Cardiac septum (tissue), 1 donor: ENCODE data around the gene FERD3L. TPM values are rescaled to one million over a fixed set of nuclear protein-coding genes. Genes with fewer than 3 reads are reported as not detected.

Experiments used
- DNase-seq: peaks from one replicate; pipeline ENCODE4 v3.0.0-alpha.2; 2020; ENCODE audit warnings: low spot score
- intact Hi-C: fragments of 100-400 bp; cut with DNase I; formaldehyde crosslinking; loops from one replicate; pipeline ENCODE4 v1.14.0; 2022
- total RNA-seq: library from RNA; stranded (reverse); fragmentation: NEBNext Ultra II Directional; extraction: Animal tissue kit (Norgen Biotek cat#: 25700); gene quantifications from one replicate; pipeline ENCODE4 v1.2.1, GENCODE V29; 2021
- donor health status: DM: no; HTN: no; CAD: no.

Gene FERD3L
- total RNA-seq, 1 donor from 2014 or later, result not detected

- intact Hi-C loops, result no loop called here
- DNase-seq, result no peak
Measured at GRCh38 chr7:19117870-19118608, 27.2 kb downstream of the FERD3L start.

DNA sequence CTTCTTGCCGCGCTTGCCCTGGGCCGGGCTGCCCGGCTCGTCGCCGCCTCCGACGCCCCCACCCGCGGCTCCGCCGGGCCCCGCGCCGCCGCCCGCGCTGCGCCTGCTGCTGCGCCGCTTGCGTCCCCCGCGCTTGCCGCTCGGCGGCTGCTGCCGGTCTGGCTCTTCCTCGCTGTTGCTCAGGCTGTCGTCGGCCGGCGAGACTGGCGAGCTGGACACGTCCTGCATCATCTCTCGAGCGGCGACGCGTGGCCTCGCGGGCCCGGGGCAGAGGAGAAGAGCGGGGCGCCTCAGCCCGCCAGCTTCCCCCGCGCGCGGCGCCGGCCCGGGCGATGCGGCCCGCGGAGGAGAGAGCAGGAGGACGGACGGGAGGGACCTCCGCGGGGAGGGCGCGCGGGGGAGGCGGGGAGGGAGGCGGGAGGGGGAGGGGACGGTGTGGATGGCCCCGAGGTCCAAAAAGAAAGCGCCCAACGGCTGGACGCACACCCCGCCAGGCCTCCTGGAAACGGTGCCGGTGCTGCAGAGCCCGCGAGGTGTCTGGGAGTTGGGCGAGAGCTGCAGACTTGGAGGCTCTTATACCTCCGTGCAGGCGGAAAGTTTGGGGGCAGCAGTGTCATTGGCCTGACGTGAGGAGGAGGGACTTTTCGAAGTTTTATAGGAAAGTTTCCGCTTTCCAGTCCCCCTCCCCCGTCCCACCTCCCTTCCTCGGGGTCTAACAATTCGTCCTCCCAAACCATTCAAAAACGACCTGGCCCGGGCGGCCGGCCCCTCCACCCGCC is 27.9 kb downstream of the FERD3L start, which contains the start of gene TWIST1:
Gene TWIST1, minus strand, starts transcription at position 546 of the 779 bp plus-strand sequence. Its CDS starts 315 bp downstream, at position 231.
- DNase-seq, result no peak
- intact Hi-C loops, result no loop called here

DNA sequence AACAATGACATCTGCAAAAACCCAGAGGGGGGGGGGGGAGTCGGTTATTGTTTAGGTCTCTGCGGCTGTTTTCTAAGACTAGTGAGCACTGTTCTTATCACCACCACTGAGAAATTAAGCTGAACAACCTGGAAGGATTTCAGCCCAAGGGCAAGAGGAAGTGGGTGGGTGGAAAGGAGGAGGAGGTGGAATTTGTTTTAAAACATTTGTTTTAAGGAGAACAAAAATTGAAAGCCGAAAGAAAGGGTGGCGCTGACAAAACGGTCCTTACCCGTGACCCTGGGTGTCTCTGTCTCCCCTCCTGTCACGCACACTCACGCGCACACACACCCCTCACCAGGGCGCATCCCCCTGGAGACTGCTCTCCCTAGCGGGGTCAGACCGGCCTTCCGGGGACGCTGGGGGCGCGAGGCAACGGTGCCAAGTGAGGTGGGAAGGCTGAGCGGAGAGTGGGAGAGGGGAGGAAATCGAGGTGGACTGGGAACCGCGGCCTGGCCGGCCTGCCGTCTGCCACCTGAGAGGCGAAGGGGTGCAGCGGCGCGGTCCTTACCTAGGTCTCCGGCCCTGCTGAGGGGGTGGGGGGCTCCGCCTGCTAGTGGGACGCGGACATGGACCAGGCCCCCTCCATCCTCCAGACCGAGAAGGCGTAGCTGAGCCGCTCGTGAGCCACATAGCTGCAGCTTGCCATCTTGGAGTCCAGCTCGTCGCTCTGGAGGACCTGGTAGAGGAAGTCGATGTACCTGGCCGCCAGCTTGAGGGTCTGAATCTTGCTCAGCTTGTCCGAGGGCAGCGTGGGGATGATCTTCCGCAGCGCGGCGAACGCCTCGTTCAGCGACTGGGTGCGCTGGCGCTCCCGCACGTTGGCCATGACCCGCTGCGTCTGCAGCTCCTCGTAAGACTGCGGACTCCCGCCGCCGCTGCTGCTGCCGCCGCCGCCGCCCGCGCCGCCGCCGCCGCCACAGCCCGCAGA is 28.8 kb downstream of the FERD3L start:
- intact Hi-C loops, result no loop called here

GRCh38 chr7:19114551-19114855 is 30.7 kb downstream of the FERD3L start:
- intact Hi-C loops, result no loop called here
- no peak for DNase-seq

More for the DNA sequence above, 28.8 kb downstream of the FERD3L start:
- DNase-seq, result no peak

- intact Hi-C loops, result no loop called here
- DNase-seq, result no peak
Measured at GRCh38 chr7:19113855-19114550, 31.2 kb downstream of the FERD3L start.

- intact Hi-C loops, result no loop called here
- no peak for DNase-seq
Measured at GRCh38 chr7:19113002-19113350, 32.2 kb downstream of the FERD3L start.

- DNase-seq, result no peak
- intact Hi-C loops, result no loop called here
Measured at GRCh38 chr7:19112274-19113001, 32.8 kb downstream of the FERD3L start.

DNA sequence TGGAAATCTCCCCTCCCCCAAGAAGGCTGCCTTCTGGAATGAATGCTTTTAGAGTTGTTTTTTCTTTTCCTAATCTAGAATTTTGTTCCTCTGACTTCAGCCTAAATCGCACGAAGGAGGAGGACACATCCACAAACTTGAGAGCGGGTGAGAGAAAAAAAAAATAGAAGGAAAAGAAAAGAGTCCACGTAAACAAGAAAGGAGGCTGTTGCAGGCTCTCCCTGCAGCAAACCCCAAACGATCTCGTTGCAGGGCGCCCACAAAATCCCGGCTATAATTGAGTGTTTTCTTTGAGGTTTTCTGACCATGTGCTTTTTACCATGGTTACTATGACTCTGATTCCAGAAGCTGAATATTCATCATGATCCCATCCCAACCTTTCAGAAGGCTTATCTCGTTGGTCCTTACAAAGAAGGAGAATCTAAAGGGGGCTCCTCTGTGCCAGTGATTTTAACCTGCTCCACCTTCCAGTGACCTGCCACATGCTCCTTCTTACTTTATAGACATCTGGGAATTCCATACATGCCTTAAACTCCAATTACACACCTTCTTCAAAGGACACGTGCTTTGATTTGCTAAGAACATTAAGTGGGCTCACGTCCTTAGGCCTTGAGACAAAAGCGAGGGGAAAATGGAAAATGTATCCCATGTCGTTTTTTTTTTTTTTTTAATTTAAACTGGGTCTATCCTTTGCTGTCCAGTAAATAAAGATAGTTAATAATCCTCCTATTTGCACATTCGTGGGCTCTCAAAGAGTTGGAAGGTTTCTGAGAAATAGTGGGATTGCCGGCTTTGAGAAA is 33.5 kb downstream of the FERD3L start:
- no peak for DNase-seq
- intact Hi-C loops, result no loop called here

DNA sequence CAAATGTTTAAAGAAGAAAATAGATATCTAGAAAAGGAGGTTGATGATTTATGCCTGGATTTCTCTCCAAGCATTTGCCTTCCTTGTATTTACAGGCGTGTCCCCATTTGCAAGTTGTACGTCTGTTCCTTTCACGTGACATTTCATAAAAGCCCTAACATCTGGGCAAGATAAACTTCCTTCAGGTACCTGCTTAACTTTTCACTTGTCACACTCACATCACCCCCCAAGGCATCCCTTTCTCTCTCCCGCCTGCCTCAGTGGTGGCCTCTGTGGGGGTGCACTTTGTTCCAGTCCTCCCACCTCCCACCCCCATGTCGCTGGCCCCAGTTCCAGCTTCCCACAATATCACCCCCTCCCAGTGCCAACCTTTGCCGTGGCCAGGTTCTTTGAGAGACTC is 34.4 kb downstream of the FERD3L start:
- DNase-seq, result no peak
- intact Hi-C loops, result no loop called here

DNA sequence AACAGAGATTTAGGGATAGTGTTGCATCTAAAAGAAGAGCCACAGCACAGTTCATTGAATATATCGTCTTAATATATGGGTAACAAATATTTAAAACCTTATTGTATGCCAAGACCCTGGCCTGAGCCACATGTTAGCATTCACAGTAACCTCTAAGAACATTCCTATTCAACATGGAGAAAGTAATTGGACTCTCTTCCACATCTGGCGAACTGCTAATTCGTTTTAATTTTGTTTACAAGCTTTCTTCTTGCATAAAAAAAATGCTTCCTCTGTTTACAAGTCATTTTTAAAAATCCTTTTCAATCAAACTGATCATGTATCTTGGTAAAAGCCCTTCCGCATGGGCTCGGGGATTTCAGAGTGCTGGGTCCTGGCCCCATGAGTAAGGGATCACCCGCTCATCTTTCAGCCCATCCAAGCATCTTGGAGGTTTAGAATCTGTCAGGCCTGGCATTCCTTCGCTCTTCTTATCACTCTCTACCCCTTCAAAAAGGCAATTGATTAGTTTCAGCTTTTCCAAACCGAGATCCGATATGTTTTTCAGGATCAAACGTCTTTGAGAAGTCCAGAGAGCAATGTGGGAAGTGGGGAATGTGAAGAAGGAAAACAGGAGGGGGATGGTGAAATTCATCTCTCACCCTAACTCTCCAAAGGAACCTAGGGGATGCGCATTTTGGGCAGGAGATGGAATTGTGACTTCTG is 35.0 kb downstream of the FERD3L start:
- no peak for DNase-seq
- intact Hi-C loops, result no loop called here

- intact Hi-C loops, result no loop called here
- DNase-seq, result no peak
Measured at GRCh38 chr7:19109000-19109946, 35.9 kb downstream of the FERD3L start.

DNA sequence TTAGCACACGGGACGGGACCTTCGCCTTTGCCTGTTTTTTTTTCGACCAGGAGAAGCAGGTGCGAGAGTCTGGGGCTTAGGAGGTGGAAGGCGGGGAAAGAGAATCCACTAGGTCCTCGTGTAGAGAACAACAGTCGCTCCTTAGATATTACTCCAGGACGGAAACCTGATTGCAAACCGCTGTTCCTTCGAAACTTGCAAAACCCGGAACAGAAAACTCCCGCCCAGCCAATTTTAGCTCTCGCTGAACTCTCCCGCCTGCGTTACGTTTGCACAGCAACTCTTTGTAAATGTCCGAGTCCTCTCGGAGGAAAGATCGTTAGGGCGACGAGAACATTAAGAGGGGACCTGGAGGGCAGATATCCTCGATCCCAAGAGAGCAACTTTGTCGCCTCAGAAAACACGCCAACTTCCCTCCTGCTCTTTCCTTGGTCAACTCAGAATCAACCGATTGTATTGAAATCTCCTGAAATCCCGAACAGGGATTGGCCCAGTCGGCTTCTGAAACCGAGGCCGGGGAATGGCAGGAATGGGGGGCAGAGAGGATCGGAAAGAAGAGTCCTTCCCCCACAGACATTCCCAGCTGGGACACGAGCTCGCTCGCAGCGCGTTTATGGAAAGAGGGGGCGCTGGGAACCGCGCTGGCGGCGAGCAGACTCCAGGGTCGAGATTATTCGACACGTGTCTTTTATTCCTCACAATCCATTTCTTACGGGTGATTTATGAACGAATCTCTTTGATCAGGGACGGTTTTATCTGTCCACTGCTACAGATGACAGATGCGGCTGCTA is 37.7 kb downstream of the FERD3L start:
- no peak for DNase-seq
- intact Hi-C loops, result no loop called here

DNA sequence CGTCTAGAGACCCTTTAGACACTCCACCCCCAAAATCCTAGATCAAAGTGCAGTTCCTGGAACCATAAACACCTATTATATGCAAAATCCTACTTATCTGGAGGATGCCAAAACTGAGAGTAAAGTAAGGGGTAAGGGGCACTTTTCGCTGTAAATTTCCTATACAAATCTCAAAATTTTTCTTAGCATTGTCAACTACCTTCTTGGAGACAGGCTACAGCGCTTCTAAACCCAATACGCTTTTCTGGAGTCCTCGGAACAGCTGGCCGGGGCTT is 38.2 kb downstream of the FERD3L start:
- intact Hi-C loops, result no loop called here

GRCh38 chr7:19106241-19107080 is 38.8 kb downstream of the FERD3L start:
- intact Hi-C loops, result no loop called here
- DNase-seq, result no peak

More for the DNA sequence above, 38.2 kb downstream of the FERD3L start:
- DNase-seq, result no peak

DNA sequence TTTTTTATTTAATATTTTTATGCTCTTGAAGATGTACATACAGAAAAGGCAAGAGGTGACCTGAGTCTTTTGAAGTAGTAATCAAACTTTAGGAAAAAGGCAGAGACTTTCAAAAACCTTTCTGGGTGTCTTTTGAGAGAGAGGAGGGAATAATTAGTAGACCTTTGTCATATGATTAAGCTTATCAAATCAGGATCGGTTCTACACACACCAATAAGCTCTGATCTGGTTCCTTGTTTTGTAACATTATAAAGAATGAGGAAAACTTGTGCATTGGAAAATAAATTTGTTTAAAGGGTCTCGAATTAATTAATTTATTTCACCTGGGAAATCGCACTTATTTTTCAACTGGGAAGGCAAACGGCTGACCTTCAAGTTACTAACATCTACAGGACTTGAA is 39.7 kb downstream of the FERD3L start:
- intact Hi-C loops, result no loop called here
- DNase-seq, result no peak
